DND-41 (cell line): ENCODE measurements around the gene CCL13.

Experiments
- EZH2 ChIP-seq: IDR thresholded peaks from 3 replicates; pipeline ENCODE4 v1.6.1; 2012; ENCODE audit warnings: borderline replicate concordance, low read depth, mild to moderate bottlenecking, moderate library complexity, low read length, inconsistent platforms; ENCODE audit not compliant: severe bottlenecking
- TF ChIP-seq, protein P1 (sequence below): IDR thresholded peaks from 2 replicates; pipeline ENCODE4 v1.5.1; 2012; ENCODE audit warnings: borderline replicate concordance, low read length, moderate library complexity, mild to moderate bottlenecking; ENCODE audit not compliant: poor library complexity, severe bottlenecking; ENCODE audit errors: extremely low read depth

DNA sequence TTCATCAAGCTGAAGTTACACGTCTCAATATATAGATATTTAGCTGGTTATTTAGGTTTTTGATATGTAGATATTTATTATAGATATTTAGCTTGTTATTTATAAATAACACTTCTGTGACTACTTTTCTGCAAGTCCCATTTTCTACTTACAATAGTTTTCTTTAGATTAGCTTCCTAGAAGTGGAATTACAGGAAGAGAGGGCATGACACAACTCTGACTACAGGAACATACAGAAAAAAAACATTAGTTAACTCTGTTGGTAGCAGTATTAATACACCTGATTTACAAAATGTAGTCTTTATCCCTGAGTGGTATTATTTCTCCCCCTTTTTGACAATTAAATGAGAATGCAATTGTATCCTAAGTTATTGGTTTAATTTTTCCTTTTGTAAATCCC, 28.0 kb downstream of the CCL13 start:
- TF ChIP-seq EZH2: no peak
- TF ChIP-seq, protein P1, sequence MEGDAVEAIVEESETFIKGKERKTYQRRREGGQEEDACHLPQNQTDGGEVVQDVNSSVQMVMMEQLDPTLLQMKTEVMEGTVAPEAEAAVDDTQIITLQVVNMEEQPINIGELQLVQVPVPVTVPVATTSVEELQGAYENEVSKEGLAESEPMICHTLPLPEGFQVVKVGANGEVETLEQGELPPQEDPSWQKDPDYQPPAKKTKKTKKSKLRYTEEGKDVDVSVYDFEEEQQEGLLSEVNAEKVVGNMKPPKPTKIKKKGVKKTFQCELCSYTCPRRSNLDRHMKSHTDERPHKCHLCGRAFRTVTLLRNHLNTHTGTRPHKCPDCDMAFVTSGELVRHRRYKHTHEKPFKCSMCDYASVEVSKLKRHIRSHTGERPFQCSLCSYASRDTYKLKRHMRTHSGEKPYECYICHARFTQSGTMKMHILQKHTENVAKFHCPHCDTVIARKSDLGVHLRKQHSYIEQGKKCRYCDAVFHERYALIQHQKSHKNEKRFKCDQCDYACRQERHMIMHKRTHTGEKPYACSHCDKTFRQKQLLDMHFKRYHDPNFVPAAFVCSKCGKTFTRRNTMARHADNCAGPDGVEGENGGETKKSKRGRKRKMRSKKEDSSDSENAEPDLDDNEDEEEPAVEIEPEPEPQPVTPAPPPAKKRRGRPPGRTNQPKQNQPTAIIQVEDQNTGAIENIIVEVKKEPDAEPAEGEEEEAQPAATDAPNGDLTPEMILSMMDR: no peak
